ENCODE results near the gene LAD1. TPM values are rescaled to one million over a fixed set of nuclear protein-coding genes. Genes with fewer than 3 reads are reported as not detected.

The LAD1 gene
- total RNA-seq, 1 experiment from 2014 or later = 1.2 TPM

DNA sequence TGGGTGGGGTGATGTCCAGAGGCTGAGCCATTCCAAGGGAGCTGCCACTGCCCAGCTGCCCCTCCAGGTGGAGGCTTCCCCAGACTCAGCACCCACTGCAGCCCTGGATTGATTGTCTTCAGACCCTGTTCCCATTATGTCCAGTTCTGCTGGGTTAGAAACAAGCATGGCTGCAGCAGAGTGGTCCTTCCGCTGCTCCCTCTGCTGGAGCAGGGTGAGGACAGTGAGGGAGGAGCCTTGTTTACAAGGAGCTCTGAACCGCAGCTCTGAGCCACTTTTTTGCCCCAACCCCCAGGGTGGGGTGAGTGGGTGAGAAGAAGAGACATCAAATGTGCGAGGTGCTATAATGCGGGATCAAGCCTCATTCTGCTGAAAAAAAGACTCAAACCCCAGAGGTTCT, 24.0 kb downstream of the LAD1 start:
- Histone ChIP-seq H3K4me1 (ENCODE audit: low read length) (no peaks in the 10 kb centered on the region), H3K36me3 (ENCODE audit: insufficient read depth, low read length) (no peaks in the 10 kb centered on the region), H3K9ac (ENCODE audit: low read length) (no peak overlapping the region), H3K9me2 (replicated peaks; ENCODE audit: insufficient read depth, low read length) (no peaks in the 10 kb centered on the region), H3K27ac (ENCODE audit: low read length) (no peak overlapping the region), H3K4me2 (ENCODE audit: low read depth, low read length, poor library complexity, severe bottlenecking) (no peak overlapping the region), H2AFZ (ENCODE audit: low read length) (no peak overlapping the region), H4K20me1 (ENCODE audit: insufficient read depth, low read depth, low read length) (no peaks in the 10 kb centered on the region), H3K79me2 (ENCODE audit: low read length) (no peaks in the 10 kb centered on the region), H3K27me3 (ENCODE audit: low read length) (no peaks in the 10 kb centered on the region), H3K9me3 (ENCODE audit: low read length) (no peaks in the 10 kb centered on the region), H3K4me3 (ENCODE audit: low read length) (no peak overlapping the region)
- peak; percentile 47 for DNase-seq

DNA sequence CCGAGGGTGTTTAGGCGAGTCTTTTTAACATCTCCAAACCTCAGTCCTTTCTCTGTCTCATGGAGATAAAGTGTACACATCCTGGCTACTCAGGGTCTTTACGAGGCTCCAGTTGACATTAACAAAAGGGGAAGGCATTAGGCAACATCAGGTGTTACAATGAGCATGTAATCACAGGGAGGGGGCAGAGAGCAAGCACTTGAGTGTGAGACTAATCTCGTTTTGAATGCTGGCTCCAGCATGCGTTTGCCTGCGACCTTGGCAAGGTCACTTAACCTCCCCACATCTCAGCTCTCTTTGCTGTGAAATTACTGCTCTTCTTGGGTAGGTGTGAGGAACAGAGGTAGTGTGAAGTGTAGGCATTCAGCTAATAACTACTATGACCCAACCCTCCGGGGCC, 24.8 kb downstream of the LAD1 start:
- H3K27me3 ChIP-seq (ENCODE audit: low read length) = no peaks in the 10 kb centered on the region
- H4K20me1 ChIP-seq (ENCODE audit: insufficient read depth, low read depth, low read length) = no peaks in the 10 kb centered on the region
- DNase-seq = no peak

DNA sequence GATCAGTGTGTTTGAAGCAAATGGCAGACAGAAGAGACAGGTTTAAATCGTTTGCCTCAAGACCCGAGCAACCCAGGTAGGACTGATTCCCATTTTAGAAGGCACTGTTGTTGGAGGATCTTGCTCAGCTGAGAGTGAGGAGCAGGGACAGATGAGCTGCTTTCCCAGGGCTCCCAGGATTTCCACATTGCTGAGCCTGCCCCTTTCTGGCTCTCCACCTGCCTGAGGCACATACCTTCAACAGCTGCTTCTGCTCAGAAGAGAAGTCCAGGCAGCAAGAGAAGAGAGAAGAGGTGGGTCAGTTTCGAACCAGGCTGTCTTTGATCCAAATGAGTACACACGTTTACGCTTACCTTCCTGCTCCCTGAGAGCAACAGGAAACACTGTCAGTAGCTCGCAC, 27.3 kb downstream of the LAD1 start:
- H3K4me1 ChIP-seq (ENCODE audit: low read length) = no peaks in the 10 kb centered on the region
- no peak overlapping the region for H3K9ac ChIP-seq (ENCODE audit: low read length)
- no peaks in the 10 kb centered on the region for H3K9me3 ChIP-seq (ENCODE audit: low read length)
- H4K20me1 ChIP-seq (ENCODE audit: insufficient read depth, low read depth, low read length) = no peaks in the 10 kb centered on the region
- no peaks in the 10 kb centered on the region for H3K36me3 ChIP-seq (ENCODE audit: insufficient read depth, low read length)
- no peak overlapping the region for H3K4me3 ChIP-seq (ENCODE audit: low read length)
- no peak overlapping the region for H3K27ac ChIP-seq (ENCODE audit: low read length)
- H3K9me2 ChIP-seq (replicated peaks; ENCODE audit: insufficient read depth, low read length) = no peaks in the 10 kb centered on the region
- no peak overlapping the region for H2AFZ ChIP-seq (ENCODE audit: low read length)
- no peak for DNase-seq
- no peaks in the 10 kb centered on the region for H3K27me3 ChIP-seq (ENCODE audit: low read length)
- H3K4me2 ChIP-seq (ENCODE audit: low read depth, low read length, poor library complexity, severe bottlenecking) = no peak overlapping the region
- H3K79me2 ChIP-seq (ENCODE audit: low read length) = no peaks in the 10 kb centered on the region

More for the DNA sequence above, 24.8 kb downstream of the LAD1 start:
- H3K27ac ChIP-seq (ENCODE audit: low read length) = no peak overlapping the region
- H3K9ac ChIP-seq (ENCODE audit: low read length) = no peak overlapping the region
- H3K4me2 ChIP-seq (ENCODE audit: low read depth, low read length, poor library complexity, severe bottlenecking) = no peak overlapping the region
- no peaks in the 10 kb centered on the region for H3K79me2 ChIP-seq (ENCODE audit: low read length)
- no peaks in the 10 kb centered on the region for H3K36me3 ChIP-seq (ENCODE audit: insufficient read depth, low read length)
- no peak overlapping the region for H2AFZ ChIP-seq (ENCODE audit: low read length)
- H3K4me3 ChIP-seq (ENCODE audit: low read length) = no peak overlapping the region
- H3K4me1 ChIP-seq (ENCODE audit: low read length) = no peaks in the 10 kb centered on the region
- no peaks in the 10 kb centered on the region for H3K9me2 ChIP-seq (replicated peaks; ENCODE audit: insufficient read depth, low read length)
- H3K9me3 ChIP-seq (ENCODE audit: low read length) = no peaks in the 10 kb centered on the region

DNA sequence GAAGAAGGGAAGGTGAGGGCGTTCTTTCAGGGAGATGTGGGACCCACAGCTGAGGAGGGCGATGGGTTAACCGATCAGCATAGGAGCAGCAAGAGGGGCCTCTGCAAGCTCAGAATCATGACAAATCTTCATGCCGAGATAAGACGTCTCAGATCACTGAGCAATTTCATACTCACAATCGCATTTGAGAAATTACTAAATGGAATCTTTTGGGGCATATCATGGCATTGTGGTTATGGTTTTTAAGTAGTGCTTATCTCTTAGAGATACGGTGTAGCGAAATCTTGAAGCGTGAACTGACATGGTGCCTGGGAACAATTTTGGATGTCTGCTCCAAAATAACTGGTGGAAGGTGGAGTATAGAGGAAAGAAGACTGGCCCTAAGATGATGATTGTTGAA, 27.8 kb downstream of the LAD1 start:
- no peaks in the 10 kb centered on the region for H3K27me3 ChIP-seq (ENCODE audit: low read length)
- H2AFZ ChIP-seq (ENCODE audit: low read length) = no peak overlapping the region
- no peak overlapping the region for H3K4me2 ChIP-seq (ENCODE audit: low read depth, low read length, poor library complexity, severe bottlenecking)
- DNase-seq = no peak
- no peak overlapping the region for H3K4me3 ChIP-seq (ENCODE audit: low read length)
- H4K20me1 ChIP-seq (ENCODE audit: insufficient read depth, low read depth, low read length) = no peaks in the 10 kb centered on the region
- no peak overlapping the region for H3K27ac ChIP-seq (ENCODE audit: low read length)
- H3K36me3 ChIP-seq (ENCODE audit: insufficient read depth, low read length) = no peaks in the 10 kb centered on the region
- H3K9me2 ChIP-seq (replicated peaks; ENCODE audit: insufficient read depth, low read length) = no peaks in the 10 kb centered on the region
- no peak overlapping the region for H3K9ac ChIP-seq (ENCODE audit: low read length)
- no peaks in the 10 kb centered on the region for H3K4me1 ChIP-seq (ENCODE audit: low read length)
- no peaks in the 10 kb centered on the region for H3K9me3 ChIP-seq (ENCODE audit: low read length)
- no peaks in the 10 kb centered on the region for H3K79me2 ChIP-seq (ENCODE audit: low read length)

DNA sequence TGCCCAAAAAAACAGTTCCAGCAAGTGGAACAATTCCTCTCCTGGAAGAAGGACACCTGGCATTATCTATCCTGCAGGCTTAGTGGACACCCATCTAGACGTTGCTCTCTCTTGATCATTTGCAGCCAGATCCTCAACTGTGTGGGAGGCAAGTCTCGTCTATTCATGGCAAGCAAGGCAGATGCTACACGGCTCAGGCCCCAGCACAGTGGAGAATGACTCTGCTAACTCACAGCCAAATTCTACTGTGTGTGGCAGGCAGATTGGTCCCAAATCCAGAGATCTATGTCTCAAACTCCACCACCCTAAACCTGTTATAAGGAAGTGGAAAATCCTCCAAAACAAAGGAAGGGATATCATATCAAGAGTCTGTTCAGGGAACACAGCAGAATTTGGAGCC, 28.6 kb downstream of the LAD1 start:
- Histone ChIP-seq H3K27ac (ENCODE audit: low read length) (no peak overlapping the region), H3K9me3 (ENCODE audit: low read length) (no peaks in the 10 kb centered on the region), H4K20me1 (ENCODE audit: insufficient read depth, low read depth, low read length) (no peaks in the 10 kb centered on the region), H2AFZ (ENCODE audit: low read length) (no peak overlapping the region), H3K9me2 (replicated peaks; ENCODE audit: insufficient read depth, low read length) (no peaks in the 10 kb centered on the region), H3K4me1 (ENCODE audit: low read length) (no peaks in the 10 kb centered on the region), H3K9ac (ENCODE audit: low read length) (no peak overlapping the region), H3K4me2 (ENCODE audit: low read depth, low read length, poor library complexity, severe bottlenecking) (no peak overlapping the region), H3K27me3 (ENCODE audit: low read length) (no peaks in the 10 kb centered on the region), H3K79me2 (ENCODE audit: low read length) (no peaks in the 10 kb centered on the region), H3K36me3 (ENCODE audit: insufficient read depth, low read length) (no peaks in the 10 kb centered on the region), H3K4me3 (ENCODE audit: low read length) (no peak overlapping the region)
- DNase-seq = no peak

DNA sequence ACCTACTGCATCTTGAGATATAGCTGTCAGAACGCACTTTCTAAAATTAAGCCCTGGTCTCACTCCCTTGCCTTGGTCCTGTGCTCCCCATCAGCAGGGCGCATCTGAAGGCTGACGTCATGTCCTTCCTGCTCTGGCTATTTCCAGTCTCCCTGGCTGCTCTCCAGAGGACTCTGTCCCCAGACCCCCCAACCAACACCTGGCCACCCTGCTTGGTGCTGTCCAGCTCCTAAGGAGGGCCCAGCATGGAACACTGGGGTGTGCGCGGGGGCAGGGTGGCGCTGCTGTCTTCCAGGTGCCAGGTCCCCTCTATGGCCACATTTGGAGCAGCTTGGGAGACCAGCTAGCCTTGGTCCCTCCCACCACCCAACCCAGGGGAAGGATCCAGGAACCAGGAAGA, 29.9 kb downstream of the LAD1 start:
- Histone ChIP-seq H3K79me2 (ENCODE audit: low read length) (no peaks in the 10 kb centered on the region), H3K4me3 (ENCODE audit: low read length) (no peak overlapping the region), H3K27me3 (ENCODE audit: low read length) (no peaks in the 10 kb centered on the region), H3K4me2 (ENCODE audit: low read depth, low read length, poor library complexity, severe bottlenecking) (no peak overlapping the region), H3K4me1 (ENCODE audit: low read length) (no peaks in the 10 kb centered on the region), H3K36me3 (ENCODE audit: insufficient read depth, low read length) (no peaks in the 10 kb centered on the region), H3K9me2 (replicated peaks; ENCODE audit: insufficient read depth, low read length) (no peaks in the 10 kb centered on the region), H2AFZ (ENCODE audit: low read length) (no peak overlapping the region), H4K20me1 (ENCODE audit: insufficient read depth, low read depth, low read length) (no peaks in the 10 kb centered on the region), H3K9ac (ENCODE audit: low read length) (no peak overlapping the region), H3K27ac (ENCODE audit: low read length) (no peak overlapping the region), H3K9me3 (ENCODE audit: low read length) (no peaks in the 10 kb centered on the region)
- no peak for DNase-seq

DNA sequence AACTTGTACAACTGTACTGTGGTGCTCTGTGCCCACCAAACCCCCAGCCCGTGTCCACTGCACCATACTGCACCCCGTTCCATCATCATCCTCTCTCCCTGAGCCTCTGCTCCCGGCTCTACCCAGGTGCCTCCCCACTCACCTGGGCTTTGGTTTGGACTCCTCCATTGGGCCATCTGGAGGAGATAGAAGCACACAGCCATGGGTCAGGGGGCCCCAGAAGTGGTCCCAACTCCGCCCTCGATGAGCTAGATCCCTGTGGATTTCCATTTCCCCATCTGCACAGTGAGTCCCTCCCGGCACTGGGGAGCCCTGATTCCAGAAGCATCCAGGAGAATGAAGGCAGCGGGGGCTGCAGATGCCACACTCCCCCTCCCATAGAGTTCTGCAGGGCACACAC, 32.4 kb downstream of the LAD1 start:
- Histone ChIP-seq H3K27ac (ENCODE audit: low read length) (no peak overlapping the region), H3K4me3 (ENCODE audit: low read length) (no peak overlapping the region), H3K9ac (ENCODE audit: low read length) (no peak overlapping the region), H2AFZ (ENCODE audit: low read length) (no peak overlapping the region), H4K20me1 (ENCODE audit: insufficient read depth, low read depth, low read length) (no peaks in the 10 kb centered on the region), H3K9me3 (ENCODE audit: low read length) (no peaks in the 10 kb centered on the region), H3K9me2 (replicated peaks; ENCODE audit: insufficient read depth, low read length) (no peaks in the 10 kb centered on the region), H3K4me2 (ENCODE audit: low read depth, low read length, poor library complexity, severe bottlenecking) (no peak overlapping the region), H3K27me3 (ENCODE audit: low read length) (no peaks in the 10 kb centered on the region), H3K36me3 (ENCODE audit: insufficient read depth, low read length) (no peaks in the 10 kb centered on the region), H3K79me2 (ENCODE audit: low read length) (no peaks in the 10 kb centered on the region), H3K4me1 (ENCODE audit: low read length) (peaks cover 6% of the 10 kb centered on the region)
- DNase-seq = no peak

DNA sequence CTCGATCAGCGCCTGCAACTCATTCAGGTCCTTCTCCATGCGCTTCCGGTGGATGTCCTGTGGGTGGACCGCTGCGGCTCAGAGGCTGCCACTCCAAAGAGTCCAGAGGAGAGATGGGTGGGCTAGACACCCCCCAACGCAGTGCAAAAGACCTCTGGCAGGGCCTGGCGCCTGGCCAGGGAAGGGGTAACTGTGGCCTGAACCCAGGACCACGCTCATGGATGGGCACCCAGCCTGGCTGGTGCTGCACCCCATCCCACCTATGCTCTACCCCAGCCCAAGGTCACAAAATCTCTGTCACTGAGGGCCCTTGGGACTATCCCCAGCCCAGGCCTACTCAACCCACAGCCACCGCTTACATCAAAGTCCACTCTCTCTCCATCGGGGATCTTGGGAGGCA, 33.9 kb downstream of the LAD1 start:
- Histone ChIP-seq H3K9me3 (ENCODE audit: low read length) (no peaks in the 10 kb centered on the region), H3K4me1 (ENCODE audit: low read length) (peaks cover 6% of the 10 kb centered on the region), H4K20me1 (ENCODE audit: insufficient read depth, low read depth, low read length) (no peaks in the 10 kb centered on the region), H3K79me2 (ENCODE audit: low read length) (no peaks in the 10 kb centered on the region), H3K9me2 (replicated peaks; ENCODE audit: insufficient read depth, low read length) (no peaks in the 10 kb centered on the region), H3K27me3 (ENCODE audit: low read length) (no peaks in the 10 kb centered on the region), H3K36me3 (ENCODE audit: insufficient read depth, low read length) (no peaks in the 10 kb centered on the region), H3K9ac (ENCODE audit: low read length) (no peak overlapping the region), H3K4me3 (ENCODE audit: low read length) (no peak overlapping the region), H2AFZ (ENCODE audit: low read length) (no peak overlapping the region), H3K4me2 (ENCODE audit: low read depth, low read length, poor library complexity, severe bottlenecking) (no peak overlapping the region), H3K27ac (ENCODE audit: low read length) (no peak overlapping the region)
- DNase-seq = no peak

DNA sequence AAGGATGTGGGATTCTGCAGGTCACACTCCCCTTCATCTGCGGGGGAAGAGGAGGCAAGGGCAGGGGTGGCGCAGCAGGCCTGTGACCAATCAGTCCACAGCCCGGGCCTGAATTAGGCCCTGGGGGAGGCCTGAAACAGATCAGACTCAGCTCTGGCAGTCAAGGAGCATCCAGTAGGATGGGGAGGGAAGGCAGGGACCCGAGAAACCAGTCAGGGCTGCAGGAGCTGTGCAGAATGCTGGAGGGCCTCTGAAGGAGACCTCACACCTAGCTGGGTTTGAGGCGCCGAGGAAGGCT, 34.4 kb downstream of the LAD1 start:
- no peaks in the 10 kb centered on the region for H3K79me2 ChIP-seq (ENCODE audit: low read length)
- no peak overlapping the region for H3K4me3 ChIP-seq (ENCODE audit: low read length)
- H3K9me3 ChIP-seq (ENCODE audit: low read length) = no peaks in the 10 kb centered on the region
- H3K9me2 ChIP-seq (replicated peaks; ENCODE audit: insufficient read depth, low read length) = no peaks in the 10 kb centered on the region
- no peak for DNase-seq
- no peak overlapping the region for H3K9ac ChIP-seq (ENCODE audit: low read length)
- H3K4me2 ChIP-seq (ENCODE audit: low read depth, low read length, poor library complexity, severe bottlenecking) = no peak overlapping the region
- no peaks in the 10 kb centered on the region for H4K20me1 ChIP-seq (ENCODE audit: insufficient read depth, low read depth, low read length)
- H3K36me3 ChIP-seq (ENCODE audit: insufficient read depth, low read length) = no peaks in the 10 kb centered on the region
- no peak overlapping the region for H3K27ac ChIP-seq (ENCODE audit: low read length)
- no peak overlapping the region for H2AFZ ChIP-seq (ENCODE audit: low read length)
- H3K4me1 ChIP-seq (ENCODE audit: low read length) = peaks cover 6% of the 10 kb centered on the region
- H3K27me3 ChIP-seq (ENCODE audit: low read length) = no peaks in the 10 kb centered on the region
